ENCODE results near the gene SIGLEC12.

DNA sequence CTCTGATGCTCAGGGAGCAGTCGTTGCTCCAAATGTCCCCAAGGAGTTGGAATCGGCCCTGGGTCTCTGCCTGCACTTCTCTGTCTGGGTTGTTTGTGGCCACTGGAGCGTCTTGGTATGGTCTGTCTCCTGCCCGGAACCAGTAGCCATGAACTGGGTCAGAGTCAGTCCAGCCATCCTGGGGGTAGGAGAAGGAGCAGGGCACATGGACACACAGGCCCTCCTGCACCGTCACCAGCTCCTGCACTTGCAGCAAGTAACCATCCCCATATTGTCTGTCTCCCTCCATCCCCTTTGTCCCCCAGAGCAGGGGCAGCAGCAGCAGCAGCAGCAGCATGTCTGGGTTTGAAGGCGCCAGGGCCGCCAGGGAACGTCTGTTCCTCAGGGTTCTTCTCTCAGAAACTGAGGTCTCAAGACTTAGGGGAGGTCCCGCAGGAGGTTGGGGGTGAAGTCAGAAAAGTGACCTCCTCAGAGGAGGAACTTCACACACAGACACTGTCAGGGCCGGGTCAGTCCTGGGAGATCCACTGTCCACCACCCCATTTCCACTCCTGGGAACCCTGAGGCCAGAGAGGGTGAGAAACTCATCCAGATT is 43.5 kb downstream of the SIGLEC12 start, which contains the start of gene SIGLEC8:
- TF ChIP-seq, protein P1, sequence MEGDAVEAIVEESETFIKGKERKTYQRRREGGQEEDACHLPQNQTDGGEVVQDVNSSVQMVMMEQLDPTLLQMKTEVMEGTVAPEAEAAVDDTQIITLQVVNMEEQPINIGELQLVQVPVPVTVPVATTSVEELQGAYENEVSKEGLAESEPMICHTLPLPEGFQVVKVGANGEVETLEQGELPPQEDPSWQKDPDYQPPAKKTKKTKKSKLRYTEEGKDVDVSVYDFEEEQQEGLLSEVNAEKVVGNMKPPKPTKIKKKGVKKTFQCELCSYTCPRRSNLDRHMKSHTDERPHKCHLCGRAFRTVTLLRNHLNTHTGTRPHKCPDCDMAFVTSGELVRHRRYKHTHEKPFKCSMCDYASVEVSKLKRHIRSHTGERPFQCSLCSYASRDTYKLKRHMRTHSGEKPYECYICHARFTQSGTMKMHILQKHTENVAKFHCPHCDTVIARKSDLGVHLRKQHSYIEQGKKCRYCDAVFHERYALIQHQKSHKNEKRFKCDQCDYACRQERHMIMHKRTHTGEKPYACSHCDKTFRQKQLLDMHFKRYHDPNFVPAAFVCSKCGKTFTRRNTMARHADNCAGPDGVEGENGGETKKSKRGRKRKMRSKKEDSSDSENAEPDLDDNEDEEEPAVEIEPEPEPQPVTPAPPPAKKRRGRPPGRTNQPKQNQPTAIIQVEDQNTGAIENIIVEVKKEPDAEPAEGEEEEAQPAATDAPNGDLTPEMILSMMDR (IDR thresholded peaks at IDR 0.05; ENCODE audit: low read length) = no peak
- TF ChIP-seq EZH2 (optimal IDR thresholded peaks at IDR 0.05; ENCODE audit: low read depth, low read length) = no peak

All from MM.1S (cell line).